IgD-negative memory B cell (primary cell): ENCODE data around the gene ELF2. TPM values are rescaled to one million over a fixed set of nuclear protein-coding genes. Genes with fewer than 3 reads are reported as not detected.
A peak's percentile ranks its signal among the peaks of the same experiment; 100 is the strongest.
"Not testable (repeated sequence)": the region's sequence is repeated elsewhere in the genome, so short reads cannot be mapped to it uniquely, and the experiment has no call there.

Experiments used
- H3K27ac Mint-ChIP-seq, 3 donors: one replicate each; pipeline ENCODE4 v1.8.0; 2020 to 2022; ENCODE audit warnings: mild to moderate bottlenecking in 3 of 3, mixed read lengths in 3 of 3, moderate library complexity in 1 of 3
- H3K27me3 Mint-ChIP-seq: one replicate; pipeline ENCODE4 v1.8.0; 2021; ENCODE audit warnings: mixed read lengths
- H3K36me3 Mint-ChIP-seq: one replicate; pipeline ENCODE4 v1.8.0; 2020; ENCODE audit warnings: mild to moderate bottlenecking, mixed read lengths
- H3K4me1 Mint-ChIP-seq, 3 donors: one replicate each; pipeline ENCODE4 v1.8.0; 2020 to 2022; ENCODE audit warnings: mixed read lengths in 3 of 3, mild to moderate bottlenecking in 1 of 3
- H3K4me3 Mint-ChIP-seq, 4 donors: one replicate each; pipeline ENCODE4 v1.8.0; 2020 to 2022; ENCODE audit warnings: mild to moderate bottlenecking in 4 of 4, mixed read lengths in 4 of 4, moderate library complexity in 3 of 4
- H3K9me3 Mint-ChIP-seq, 3 donors: one replicate each; pipeline ENCODE4 v1.8.0; 2020 to 2021; ENCODE audit warnings: mixed read lengths in 3 of 3, mild to moderate bottlenecking in 1 of 3
- polyA plus RNA-seq: library from polyadenylated mRNA; unstranded; fragments of 300-500 nt; fragmentation: Illumina TruSeq; gene quantifications from one replicate; pipeline ENCODE4 v1.2.3, GENCODE V29; 2021

ELF2 gene
- polyA plus RNA-seq, 1 donor from 2014 or later, result 33.7 TPM

GRCh38 chr4:139042981-139043460, 134.0 kb downstream of the ELF2 start:
- H3K4me3 Mint-ChIP-seq, result no peak overlapping the region
- H3K9me3 Mint-ChIP-seq, result no peaks in the 10 kb centered on the region
- peaks cover 3 to 9% (median 4%) of the 10 kb centered on the region in 3 donors for H3K4me1 Mint-ChIP-seq
- no peaks in the 10 kb centered on the region for H3K36me3 Mint-ChIP-seq
- H3K27me3 Mint-ChIP-seq, result no peaks in the 10 kb centered on the region
- peak overlapping the region in 2 of 3 donors; percentile 10 to 23 for H3K27ac Mint-ChIP-seq

- Mint-ChIP-seq H3K27me3 (no peaks in the 10 kb centered on the region), H3K4me1 (peaks cover 21 to 33% (median 31%) of the 10 kb centered on the region in 3 donors), H3K9me3 (no peaks in the 10 kb centered on the region), H3K27ac (peak overlapping the region in 1 of 3 donors; percentile 30), H3K4me3 (no peak overlapping the region), H3K36me3 (no peaks in the 10 kb centered on the region)
These were observed 138.1 kb downstream of the ELF2 start for GRCh38 chr4:139038874-139039443.

GRCh38 chr4:139036885-139037284, 140.1 kb downstream of the ELF2 start:
- no peaks in the 10 kb centered on the region for H3K9me3 Mint-ChIP-seq
- peak overlapping the region in 1 of 4 donors; percentile 19 for H3K4me3 Mint-ChIP-seq
- H3K27ac Mint-ChIP-seq, result no peak overlapping the region
- no peaks in the 10 kb centered on the region for H3K36me3 Mint-ChIP-seq
- peaks cover 22 to 35% (median 34%) of the 10 kb centered on the region in 3 donors for H3K4me1 Mint-ChIP-seq
- H3K27me3 Mint-ChIP-seq, result no peaks in the 10 kb centered on the region

DNA sequence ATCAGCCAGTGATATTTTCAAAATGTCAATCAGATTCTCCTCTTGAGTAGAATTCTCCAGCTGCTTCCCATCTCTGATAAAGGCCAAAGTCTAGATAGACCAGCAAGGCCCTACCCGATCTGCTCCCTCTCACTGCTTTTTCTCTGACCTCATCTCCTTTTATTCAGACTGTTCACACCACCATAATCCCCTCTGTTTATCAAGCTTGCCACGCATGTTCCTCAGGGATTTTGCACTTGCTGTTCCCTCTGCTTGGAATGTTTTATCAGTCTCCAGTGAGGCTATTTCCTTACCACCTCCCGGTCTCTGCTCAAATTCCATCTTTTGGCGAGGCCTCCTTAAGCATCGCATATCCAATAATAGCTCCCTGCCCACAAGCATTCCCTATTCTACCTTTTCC, 141.4 kb downstream of the ELF2 start:
- Mint-ChIP-seq H3K4me1 (peaks cover 22 to 37% (median 36%) of the 10 kb centered on the region in 3 donors), H3K27me3 (no peaks in the 10 kb centered on the region), H3K9me3 (no peaks in the 10 kb centered on the region), H3K36me3 (no peaks in the 10 kb centered on the region), H3K4me3 (no peak overlapping the region), H3K27ac (peak overlapping the region in 1 of 3 donors; percentile 1)

DNA sequence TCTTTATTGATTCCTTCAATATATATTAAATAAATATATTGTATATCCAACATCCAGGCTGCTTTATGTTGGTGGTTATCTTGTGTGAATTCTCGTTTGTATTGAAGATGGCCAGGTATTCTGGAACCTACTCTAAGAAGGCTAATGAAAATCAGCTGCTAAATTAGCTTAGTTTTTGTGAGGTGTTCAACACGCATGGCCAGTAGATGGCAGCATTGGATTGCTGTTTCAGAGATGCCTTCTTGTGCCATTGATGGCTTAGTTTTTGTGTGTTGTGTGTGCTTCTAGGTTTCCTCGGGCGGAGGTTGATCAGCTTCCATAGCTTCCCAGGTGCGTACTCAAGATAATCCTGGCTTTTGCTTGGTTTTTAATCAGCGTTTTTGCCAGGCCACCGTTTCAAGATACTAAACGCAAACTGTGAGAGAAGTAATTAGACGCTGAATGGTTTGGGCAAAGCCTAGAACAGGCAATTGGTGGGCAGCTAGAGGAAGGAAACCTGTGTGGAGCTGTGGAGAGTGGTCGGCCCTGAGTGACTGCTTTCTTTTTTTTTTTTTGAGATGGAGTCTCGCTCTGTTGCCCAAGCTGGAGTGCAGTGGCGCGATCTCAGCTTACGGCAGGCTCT, 146.3 kb downstream of the ELF2 start:
- Mint-ChIP-seq H3K27ac (no peak overlapping the region), H3K36me3 (no peaks in the 10 kb centered on the region), H3K9me3 (no peaks in the 10 kb centered on the region), H3K4me3 (no peak overlapping the region), H3K4me1 (peaks cover 13 to 21% (median 20%) of the 10 kb centered on the region in 3 donors), H3K27me3 (no peaks in the 10 kb centered on the region)

DNA sequence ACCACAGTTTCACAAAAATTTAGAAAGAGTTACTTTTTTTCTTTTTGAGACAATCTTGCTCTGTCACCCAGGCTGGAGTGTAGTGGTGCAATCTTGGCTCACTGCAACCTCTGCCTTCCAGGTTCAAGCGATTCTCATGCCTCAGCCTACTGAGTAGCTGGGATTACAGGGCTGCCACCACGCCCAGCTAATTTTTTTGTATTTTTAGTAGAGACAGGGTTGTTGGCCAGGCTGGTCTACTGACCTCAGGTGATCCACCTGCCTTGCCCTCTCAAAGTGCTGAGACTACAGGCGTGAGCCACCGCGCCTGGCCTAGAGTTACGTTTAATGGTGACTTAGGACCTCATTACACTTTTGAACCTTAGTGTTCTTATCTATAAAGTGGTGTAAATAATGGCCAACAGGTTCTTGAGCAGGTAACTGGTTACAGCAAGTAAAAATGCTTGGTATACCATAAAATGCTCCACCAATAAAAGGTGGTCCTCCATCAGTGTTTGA, 147.1 kb downstream of the ELF2 start:
- not testable (repeated sequence) for H3K4me3 Mint-ChIP-seq, H3K9me3 Mint-ChIP-seq, H3K36me3 Mint-ChIP-seq, H3K27ac Mint-ChIP-seq, H3K27me3 Mint-ChIP-seq
- peaks cover 13 to 17% (median 14%) of the 10 kb centered on the region in 3 donors for H3K4me1 Mint-ChIP-seq

DNA sequence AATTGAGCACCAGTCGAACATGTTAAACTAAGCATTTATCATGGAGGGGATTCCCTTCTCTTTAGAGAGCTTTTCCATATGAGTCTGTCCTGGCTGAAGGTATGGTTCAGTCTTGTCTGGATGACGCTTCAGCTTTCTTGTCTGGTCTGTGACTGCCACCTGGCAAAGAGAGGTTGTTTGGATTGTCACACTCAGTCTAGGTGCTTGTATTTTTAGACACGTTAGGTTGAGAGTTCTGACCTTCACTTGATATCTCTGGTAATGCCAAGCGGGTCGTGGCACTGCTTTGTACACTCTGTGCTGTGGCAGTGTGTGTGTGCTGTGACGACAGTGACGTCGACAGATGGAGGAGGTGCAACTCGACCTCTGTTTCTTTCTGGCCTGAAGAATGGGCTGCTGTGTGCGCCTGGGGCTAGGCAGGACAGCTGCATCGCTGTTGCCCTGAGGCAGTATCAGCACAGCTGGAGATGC, 148.8 kb downstream of the ELF2 start:
- no peak overlapping the region for H3K27ac Mint-ChIP-seq
- H3K27me3 Mint-ChIP-seq, result no peaks in the 10 kb centered on the region
- no peak overlapping the region for H3K4me3 Mint-ChIP-seq
- no peaks in the 10 kb centered on the region for H3K9me3 Mint-ChIP-seq
- peaks cover 5 to 7% (median 6%) of the 10 kb centered on the region in 3 donors for H3K4me1 Mint-ChIP-seq
- H3K36me3 Mint-ChIP-seq, result peaks cover 1% of the 10 kb centered on the region

DNA sequence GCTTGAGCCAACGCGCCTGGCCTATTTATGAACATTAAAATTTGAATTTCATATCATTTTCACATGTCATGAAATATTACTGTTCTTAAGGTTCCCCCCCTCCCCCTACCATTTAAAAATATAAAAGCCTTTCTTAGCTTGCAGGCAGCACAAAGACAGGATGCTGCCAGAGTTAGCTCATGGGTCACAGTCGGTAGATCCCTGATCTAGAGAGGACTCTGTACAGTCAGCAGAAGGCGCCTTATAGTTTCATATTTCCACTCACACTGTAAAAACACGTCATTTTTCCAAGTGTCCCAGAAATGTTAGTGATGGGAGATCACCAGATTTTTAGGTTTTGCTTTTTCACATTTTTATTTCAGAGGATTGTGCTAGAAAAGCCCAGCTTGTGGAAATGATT, 149.2 kb downstream of the ELF2 start:
- H3K36me3 Mint-ChIP-seq, result peaks cover 1% of the 10 kb centered on the region
- no peak overlapping the region for H3K4me3 Mint-ChIP-seq
- H3K4me1 Mint-ChIP-seq, result peaks cover 7 to 10% (median 7%) of the 10 kb centered on the region in 3 donors
- no peak overlapping the region for H3K27ac Mint-ChIP-seq
- H3K9me3 Mint-ChIP-seq, result no peaks in the 10 kb centered on the region
- H3K27me3 Mint-ChIP-seq, result no peaks in the 10 kb centered on the region

- Mint-ChIP-seq H3K4me1 (peaks cover 5 to 13% (median 9%) of the 10 kb centered on the region in 3 donors), H3K36me3 (peaks cover 2% of the 10 kb centered on the region), H3K4me3 (no peak overlapping the region), H3K9me3 (no peaks in the 10 kb centered on the region), H3K27me3 (no peaks in the 10 kb centered on the region), H3K27ac (no peak overlapping the region)
These were observed 151.2 kb downstream of the ELF2 start for GRCh38 chr4:139025841-139026240.

DNA sequence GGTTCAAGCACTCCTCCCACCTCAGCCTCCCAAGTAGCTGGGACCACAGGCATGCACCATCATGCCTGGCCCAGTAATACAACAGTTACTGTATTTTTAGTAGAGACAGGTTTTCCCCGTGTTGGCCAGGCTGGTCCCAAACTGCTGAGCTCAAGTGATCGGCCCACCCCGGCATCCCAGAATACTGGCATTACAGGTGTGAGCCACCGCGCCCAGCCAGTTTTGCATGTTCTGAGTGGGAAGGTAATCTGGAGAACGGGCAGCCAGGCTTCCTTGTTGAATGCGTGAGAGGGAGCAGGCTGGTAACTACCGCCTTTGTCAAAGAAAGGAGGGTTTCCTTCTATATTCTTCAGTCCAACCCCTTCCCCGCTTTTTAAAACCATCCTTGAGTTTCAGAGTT, 152.3 kb downstream of the ELF2 start:
- H3K27ac Mint-ChIP-seq, result peak overlapping the region in 1 of 3 donors; percentile 47
- peaks cover 2% of the 10 kb centered on the region for H3K36me3 Mint-ChIP-seq
- H3K27me3 Mint-ChIP-seq, result no peaks in the 10 kb centered on the region
- peaks cover 2 to 13% (median 7%) of the 10 kb centered on the region in 3 donors for H3K4me1 Mint-ChIP-seq
- no peak overlapping the region for H3K4me3 Mint-ChIP-seq
- H3K9me3 Mint-ChIP-seq, result no peaks in the 10 kb centered on the region

GRCh38 chr4:139022835-139023234, 154.2 kb downstream of the ELF2 start:
- Mint-ChIP-seq H3K27ac (peak overlapping the region in 1 of 3 donors; percentile 85), H3K4me3 (no peak overlapping the region)

DNA sequence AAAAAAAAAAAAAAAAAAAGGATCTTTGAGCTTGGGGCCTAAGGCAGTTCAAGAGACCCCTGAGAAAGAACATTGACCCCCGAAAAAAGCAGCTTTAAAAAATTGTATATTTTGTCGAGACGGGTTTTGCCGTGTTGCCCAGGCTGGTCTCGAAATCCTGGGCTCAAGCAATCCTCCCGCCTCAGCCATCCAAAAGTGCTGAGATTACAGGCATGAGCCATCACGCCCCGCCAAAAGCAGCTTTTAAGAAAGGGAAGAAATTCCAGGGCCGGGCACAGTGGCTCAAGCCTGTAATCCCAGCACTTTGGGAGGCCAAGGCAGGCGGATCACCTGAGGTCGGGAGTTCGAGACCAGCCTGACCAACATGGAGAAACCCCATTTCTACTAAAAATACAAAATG, 155.9 kb downstream of the ELF2 start:
- peaks cover 11 to 24% (median 21%) of the 10 kb centered on the region in 3 donors for H3K4me1 Mint-ChIP-seq
- not testable (repeated sequence) for H3K27me3 Mint-ChIP-seq, H3K4me3 Mint-ChIP-seq, H3K36me3 Mint-ChIP-seq, H3K27ac Mint-ChIP-seq, H3K9me3 Mint-ChIP-seq

More at GRCh38 chr4:139022835-139023234, 154.2 kb downstream of the ELF2 start:
- Mint-ChIP-seq H3K36me3 (peaks cover 2% of the 10 kb centered on the region), H3K9me3 (no peaks in the 10 kb centered on the region), H3K4me1 (peaks cover 6 to 24% (median 16%) of the 10 kb centered on the region in 3 donors), H3K27me3 (no peaks in the 10 kb centered on the region)

GRCh38 chr4:139020384-139020783, 156.6 kb downstream of the ELF2 start:
- Mint-ChIP-seq H3K4me3 (peak overlapping the region in 1 of 4 donors; percentile 13), H3K36me3 (peaks cover 2% of the 10 kb centered on the region), H3K27me3 (no peaks in the 10 kb centered on the region)

DNA sequence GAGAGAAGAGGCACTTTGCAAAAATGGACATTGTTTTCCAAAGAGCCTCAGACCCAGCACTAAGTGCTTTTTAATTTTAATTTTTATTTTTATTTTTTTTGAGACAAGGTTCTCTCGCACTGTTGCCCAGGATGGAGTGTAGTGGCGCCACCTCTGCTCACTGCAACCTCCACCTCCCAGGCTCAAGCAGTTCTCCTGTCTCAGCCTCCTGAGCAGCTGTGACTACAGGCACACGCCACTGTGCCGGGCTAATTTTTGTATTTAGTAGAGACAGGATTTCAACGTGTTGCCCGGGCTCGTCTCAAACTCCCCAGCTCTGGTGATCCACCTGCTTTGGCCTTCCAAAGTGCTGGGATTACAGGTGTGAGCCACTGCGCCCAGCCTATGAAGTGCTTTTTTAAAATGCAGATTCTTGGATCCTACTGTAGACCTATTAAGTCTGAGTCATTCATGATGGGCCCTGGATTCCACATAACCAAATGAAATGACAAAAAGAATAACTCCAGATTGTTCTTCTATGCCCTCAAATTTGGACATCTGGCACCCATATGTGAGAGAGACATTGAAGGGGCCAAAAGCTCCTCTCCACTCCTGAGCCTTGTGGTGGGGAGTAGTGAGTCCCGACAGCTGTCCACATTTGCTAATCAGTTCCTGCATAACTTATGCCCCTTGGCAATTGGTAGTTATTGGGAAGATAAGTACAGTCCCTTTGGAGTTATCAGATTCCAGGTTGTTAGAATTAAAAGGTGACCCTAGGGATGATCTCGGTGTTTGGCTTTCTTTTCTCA, 157.9 kb downstream of the ELF2 start:
- Mint-ChIP-seq H3K4me3 (no peak overlapping the region), H3K4me1 (peaks cover 20 to 36% (median 24%) of the 10 kb centered on the region in 3 donors), H3K36me3 (peaks cover 1% of the 10 kb centered on the region), H3K27ac (peak overlapping the region in 1 of 3 donors; percentile 91), H3K9me3 (no peaks in the 10 kb centered on the region), H3K27me3 (no peaks in the 10 kb centered on the region)

More at GRCh38 chr4:139020384-139020783, 156.6 kb downstream of the ELF2 start:
- Mint-ChIP-seq H3K4me1 (peaks cover 11 to 24% (median 21%) of the 10 kb centered on the region in 3 donors), H3K27ac (no peak overlapping the region), H3K9me3 (no peaks in the 10 kb centered on the region)

- H3K36me3 Mint-ChIP-seq, result peaks cover 1% of the 10 kb centered on the region
- H3K4me3 Mint-ChIP-seq, result peak overlapping the region in 1 of 4 donors; percentile 72
- H3K27me3 Mint-ChIP-seq, result no peaks in the 10 kb centered on the region
- H3K27ac Mint-ChIP-seq, result peak overlapping the region in 2 of 3 donors; percentile 51 to 91
- peaks cover 20 to 41% (median 24%) of the 10 kb centered on the region in 3 donors for H3K4me1 Mint-ChIP-seq
- no peaks in the 10 kb centered on the region for H3K9me3 Mint-ChIP-seq
These were observed 158.5 kb downstream of the ELF2 start for GRCh38 chr4:139018501-139018900.
